OCI-LY1 (cell line): ENCODE data around the gene FAM117B.

Experiments used
- CTCF ChIP-seq: fragments of 200-600 bp; sonication (generic), shearing (Covaris generic); IDR thresholded peaks from 2 replicates; pipeline ENCODE4 v1.5.1; 2017; ENCODE audit warnings: mild to moderate bottlenecking, antibody characterized with exemption, low read length, moderate library complexity, mixed read lengths
- EZH2 ChIP-seq: fragments of 200-600 bp; sonication (generic), shearing (Covaris generic); IDR thresholded peaks from 2 replicates; pipeline ENCODE4 v1.8.0; 2017; ENCODE audit warnings: borderline replicate concordance, mixed run types, mild to moderate bottlenecking, antibody characterized with exemption, low read length, moderate library complexity, mixed read lengths

DNA sequence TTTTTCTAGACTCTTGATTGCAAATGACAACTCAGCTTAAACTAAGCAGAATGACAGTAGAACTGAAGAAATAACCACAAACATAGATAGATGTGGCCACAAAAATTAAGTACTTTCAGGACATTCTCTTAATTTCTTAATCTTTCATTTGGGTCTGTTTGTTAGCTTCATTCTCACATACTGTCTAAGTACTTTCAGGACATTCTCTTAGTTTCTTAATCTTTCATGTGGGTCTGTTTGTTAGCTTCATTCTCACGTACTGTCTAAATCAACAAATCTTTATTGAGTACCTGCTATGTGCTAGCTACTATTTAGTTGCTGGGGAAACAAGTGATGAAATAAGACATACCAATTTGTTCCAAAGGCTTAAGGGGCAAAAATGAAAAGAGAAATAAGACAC lies 35.1 kb downstream of the FAM117B start:
- no peak for TF ChIP-seq CTCF
- TF ChIP-seq EZH2, result no peak
